Right lung (tissue), 10 donors: ENCODE data around the gene ZNF497. TPM values are rescaled to one million over a fixed set of nuclear protein-coding genes. Genes with fewer than 3 reads are reported as not detected.
"Not testable (repeated sequence)": the region's sequence is repeated elsewhere in the genome, so short reads cannot be mapped to it uniquely, and the experiment has no call there.

Experiments
- DNase-seq, 2 donors: peaks; one replicate each; pipeline ENCODE4 v3.0.0-alpha.2; 2013
- long read RNA-seq, 8 donors: transcript quantifications; one replicate each; lab custom pipeline, GENCODE V29; 2026
- polyA plus RNA-seq, 5 donors: library from polyadenylated mRNA; unstranded; fragments of 120-200 nt; gene quantifications; one replicate each; pipeline versions ENCODE4 v1.2.1 to v1.2.3, GENCODE V29; 2013; ENCODE audit warnings: inconsistent platforms in 1 of 5, low replicate concordance in 1 of 5; ENCODE audit not compliant: insufficient read length in 5 of 5, insufficient read depth in 1 of 5

ZNF497 gene
- polyA plus RNA-seq = 1 to 10 TPM; 2.5 to 4.7 (median 3.0) TPM
- long read RNA-seq, donor 1, partial matches to known transcripts = 0 of 2 reads
- long read RNA-seq, donor 1, other reads (novel, unspliced or antisense) = 0 of 2 reads
- long read RNA-seq, donor 2 = 0 reads
- long read RNA-seq, donor 3 = 0 reads
- long read RNA-seq, donor 4, partial matches to known transcripts = 0 of 1 reads
- long read RNA-seq, donor 4, other reads (novel, unspliced or antisense) = 0 of 1 reads
- long read RNA-seq, donor 5, partial matches to known transcripts = 0 of 1 reads
- long read RNA-seq, donor 5, other reads (novel, unspliced or antisense) = 0 of 1 reads
- long read RNA-seq, donor 6, partial matches to known transcripts = 0 of 1 reads
- long read RNA-seq, donor 6, other reads (novel, unspliced or antisense) = 0 of 1 reads
- long read RNA-seq, donor 7, partial matches to known transcripts = 0 of 1 reads
- long read RNA-seq, donor 7, other reads (novel, unspliced or antisense) = 0 of 1 reads
- long read RNA-seq, donor 8 = 0 reads

GRCh38 chr19:58362272-58362994 lies at the start of gene ZNF497:
Gene ZNF497 (minus strand): TSS chr19:58362751. CDS start chr19:58357635, 5,116 bp downstream.
- DNase-seq = peak; percentile 98 to 99

DNA sequence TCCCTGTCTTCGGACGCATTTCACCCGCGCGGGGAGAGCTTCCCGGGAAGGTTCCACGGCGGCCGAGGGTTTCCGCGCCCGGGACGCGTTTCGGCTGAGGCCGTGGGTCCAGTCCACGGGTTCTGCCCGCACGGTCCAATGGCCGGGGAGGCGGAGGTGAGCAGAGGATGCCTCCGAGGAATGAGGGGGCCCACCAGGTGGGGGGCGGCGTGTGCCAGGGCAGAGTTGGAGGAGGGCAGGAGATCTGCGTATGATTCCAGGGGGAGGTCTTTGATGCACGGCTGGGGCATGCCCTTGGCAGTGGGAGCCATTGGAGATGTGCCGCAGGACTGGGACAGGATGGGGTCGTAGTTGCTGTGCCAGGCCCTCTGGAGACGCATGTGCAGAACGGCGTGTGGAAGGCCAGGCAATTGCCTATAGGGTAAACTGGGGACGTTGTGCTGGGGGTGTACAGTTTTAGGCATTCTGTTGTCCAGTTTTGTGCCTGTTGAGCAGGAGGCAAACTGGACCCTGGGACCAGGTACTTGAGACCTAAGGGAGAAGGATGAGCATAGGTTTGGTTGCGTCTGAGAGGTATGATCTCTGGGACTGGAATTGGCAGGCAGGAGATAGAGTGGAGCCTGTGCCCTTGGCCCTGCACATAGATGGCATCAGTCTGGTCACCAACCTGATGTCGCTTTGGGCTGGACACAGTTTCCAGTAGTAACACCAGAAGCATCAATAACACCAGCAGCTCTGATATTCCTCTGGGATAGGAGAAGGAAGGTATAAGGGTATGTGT lies 46.6 kb upstream of the ZNF497 start:
- peak in 1 of 2 donors; percentile 16 for DNase-seq

- peak; percentile 94 to 96 for DNase-seq
Observed at GRCh38 chr19:58408152-58409009, 45.8 kb upstream of the ZNF497 start, which contains the start of gene ZNF584. Gene ZNF584 (plus strand): TSS chr19:58408649. CDS start chr19:58409148, 499 bp downstream.

GRCh38 chr19:58407658-58408151 lies 45.2 kb upstream of the ZNF497 start:
- no peak for DNase-seq

GRCh38 chr19:58406818-58407657 lies 44.5 kb upstream of the ZNF497 start:
- DNase-seq = no peak

DNA sequence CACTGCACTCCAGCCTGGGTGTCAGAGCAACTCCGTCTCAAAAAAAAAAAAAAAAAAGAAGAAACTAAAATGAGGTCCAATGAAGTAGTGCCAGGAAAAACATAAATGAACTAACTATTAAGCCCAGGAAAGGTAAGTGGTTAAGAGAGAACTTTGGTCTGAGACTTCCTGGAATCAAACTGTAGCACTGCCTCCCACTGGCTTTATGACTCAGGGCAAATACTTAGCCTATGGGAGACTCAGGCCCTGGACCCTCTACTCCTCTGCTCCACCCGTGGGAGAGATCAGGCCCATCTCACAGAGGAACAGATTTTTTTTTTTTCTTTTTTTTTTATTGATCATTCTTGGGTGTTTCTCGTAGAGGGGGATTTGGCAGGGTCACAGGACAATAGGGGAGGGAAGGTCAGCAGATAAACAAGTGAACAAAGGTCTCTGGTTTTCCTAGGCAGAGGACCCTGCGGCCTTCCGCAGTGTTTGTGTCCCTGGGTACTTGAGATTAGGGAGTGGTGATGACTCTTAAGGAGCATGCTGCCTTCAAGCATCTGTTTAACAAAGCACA lies 41.4 kb upstream of the ZNF497 start:
- not testable (repeated sequence) for DNase-seq

GRCh38 chr19:58401840-58402421 lies 39.4 kb upstream of the ZNF497 start:
- DNase-seq = no peak

- peak; percentile 100 for DNase-seq
Observed at GRCh38 chr19:58400916-58401839, 38.6 kb upstream of the ZNF497 start.

GRCh38 chr19:58400316-58400915 lies 37.9 kb upstream of the ZNF497 start:
- no peak for DNase-seq

GRCh38 chr19:58399903-58400302 lies 37.4 kb upstream of the ZNF497 start:
- no peak for DNase-seq

GRCh38 chr19:58398545-58398944 lies 36.0 kb upstream of the ZNF497 start:
- no peak for DNase-seq

- no peak for DNase-seq
Observed at GRCh38 chr19:58398087-58398486, 35.5 kb upstream of the ZNF497 start.

- no peak for DNase-seq
Observed at GRCh38 chr19:58397533-58398037, 35.0 kb upstream of the ZNF497 start.

DNA sequence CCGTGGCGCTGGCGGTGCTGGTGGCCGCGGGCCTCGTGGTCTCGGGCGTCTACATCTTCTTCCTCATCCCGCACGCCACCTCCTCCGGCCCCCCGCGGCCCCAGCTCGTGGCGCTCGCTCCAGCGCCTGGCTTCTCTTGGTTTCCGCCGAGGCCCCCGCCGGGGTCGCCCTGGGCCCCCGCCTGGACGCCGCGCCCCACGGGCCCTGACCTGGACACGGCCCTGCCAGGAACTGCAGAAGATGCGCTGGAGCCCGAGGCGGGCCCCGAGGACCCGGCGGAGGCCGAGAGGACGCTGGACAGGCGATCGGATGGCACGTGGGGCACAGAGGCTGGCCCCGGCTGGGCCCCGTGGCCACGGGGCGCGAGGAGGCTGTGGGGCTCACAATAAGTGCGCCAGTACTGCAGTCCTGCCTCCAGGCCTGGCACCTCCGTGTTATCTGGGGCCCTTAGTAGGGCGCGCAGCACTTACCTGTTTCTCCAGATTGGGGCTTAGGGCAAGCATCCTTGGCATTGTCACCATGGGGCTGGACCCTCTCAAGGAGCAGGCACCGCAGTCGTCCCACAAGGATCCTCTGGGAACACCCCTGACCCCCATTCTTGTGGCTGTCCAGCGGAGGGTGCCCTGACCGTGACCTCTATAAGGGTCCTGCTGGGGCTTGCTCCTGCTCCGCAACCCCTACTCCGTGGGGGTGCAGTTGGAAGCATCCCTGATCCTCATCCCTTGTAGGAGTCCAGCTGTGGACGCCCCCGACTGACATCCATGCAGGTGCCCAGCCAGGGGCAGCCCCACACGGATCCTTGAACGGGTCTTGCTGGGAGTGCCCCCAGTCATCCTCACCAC lies 34.4 kb upstream of the ZNF497 start:
- DNase-seq = no peak

DNA sequence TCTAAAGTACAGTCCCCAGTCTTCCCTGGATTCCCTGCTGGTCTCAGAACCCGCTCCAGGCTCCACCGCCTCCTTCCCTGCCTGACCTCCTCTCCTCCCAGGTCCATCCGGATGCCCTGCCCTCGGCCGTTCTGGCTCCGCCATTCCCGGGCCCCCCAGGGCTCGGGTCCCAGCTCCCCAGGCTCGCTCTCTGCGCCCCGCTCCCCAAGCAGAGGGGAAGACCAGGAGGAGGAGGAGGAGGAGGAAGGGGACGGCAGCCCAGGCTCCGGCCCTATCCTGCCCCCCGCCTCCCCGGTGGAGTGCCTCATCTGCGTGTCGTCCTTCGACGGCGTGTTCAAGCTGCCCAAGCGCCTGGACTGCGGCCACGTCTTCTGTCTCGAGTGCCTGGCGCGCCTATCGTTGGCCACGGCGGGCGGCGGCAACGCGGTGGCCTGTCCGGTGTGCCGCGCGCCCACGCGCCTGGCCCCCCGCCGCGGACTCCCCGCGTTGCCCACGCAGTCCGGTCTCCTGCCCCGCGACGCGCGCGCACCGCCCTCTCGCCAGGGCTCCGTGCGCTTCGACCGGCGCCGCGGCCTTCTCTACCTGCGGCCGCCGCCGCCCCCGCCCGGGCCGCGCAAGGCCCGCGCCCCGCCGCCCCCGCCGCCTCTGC lies 33.6 kb upstream of the ZNF497 start:
- no peak for DNase-seq
